ENCODE measurements around the gene GGT7.
"Not testable (repeated sequence)": the region's sequence is repeated elsewhere in the genome, so short reads cannot be mapped to it uniquely, and the experiment has no call there.

GGT7 gene

GRCh38 chr20:34817801-34818200 lies 54.9 kb downstream of the GGT7 start:
- TF ChIP-seq, protein P1, sequence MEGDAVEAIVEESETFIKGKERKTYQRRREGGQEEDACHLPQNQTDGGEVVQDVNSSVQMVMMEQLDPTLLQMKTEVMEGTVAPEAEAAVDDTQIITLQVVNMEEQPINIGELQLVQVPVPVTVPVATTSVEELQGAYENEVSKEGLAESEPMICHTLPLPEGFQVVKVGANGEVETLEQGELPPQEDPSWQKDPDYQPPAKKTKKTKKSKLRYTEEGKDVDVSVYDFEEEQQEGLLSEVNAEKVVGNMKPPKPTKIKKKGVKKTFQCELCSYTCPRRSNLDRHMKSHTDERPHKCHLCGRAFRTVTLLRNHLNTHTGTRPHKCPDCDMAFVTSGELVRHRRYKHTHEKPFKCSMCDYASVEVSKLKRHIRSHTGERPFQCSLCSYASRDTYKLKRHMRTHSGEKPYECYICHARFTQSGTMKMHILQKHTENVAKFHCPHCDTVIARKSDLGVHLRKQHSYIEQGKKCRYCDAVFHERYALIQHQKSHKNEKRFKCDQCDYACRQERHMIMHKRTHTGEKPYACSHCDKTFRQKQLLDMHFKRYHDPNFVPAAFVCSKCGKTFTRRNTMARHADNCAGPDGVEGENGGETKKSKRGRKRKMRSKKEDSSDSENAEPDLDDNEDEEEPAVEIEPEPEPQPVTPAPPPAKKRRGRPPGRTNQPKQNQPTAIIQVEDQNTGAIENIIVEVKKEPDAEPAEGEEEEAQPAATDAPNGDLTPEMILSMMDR (IDR thresholded peaks at IDR 0.05), result no peak
- H3K27ac ChIP-seq, result no peak overlapping the region
- peaks cover 3% of the 10 kb centered on the region for H3K4me1 ChIP-seq
- no peaks in the 10 kb centered on the region for H3K36me3 ChIP-seq (ENCODE audit: control insufficient read depth, insufficient read depth, low read length)
- peaks cover 64% of the 10 kb centered on the region for H3K79me2 ChIP-seq
- H3K9me3 ChIP-seq (ENCODE audit: control insufficient read depth, low read length), result no peaks in the 10 kb centered on the region
- no peak overlapping the region for H3K9ac ChIP-seq
- H3K4me3 ChIP-seq (ENCODE audit: low read depth, low read length), result no peak overlapping the region
- H2AFZ ChIP-seq, result no peak overlapping the region
- H3K27me3 ChIP-seq (ENCODE audit: control insufficient read depth, insufficient read depth, low read length), result no peaks in the 10 kb centered on the region
- H3K4me2 ChIP-seq (ENCODE audit: low read length), result no peak overlapping the region

GRCh38 chr20:34817072-34817471 lies 55.6 kb downstream of the GGT7 start:
- TF ChIP-seq, protein P1 (IDR thresholded peaks at IDR 0.05), result no peak
- H3K27ac ChIP-seq, result no peak overlapping the region
- peaks cover 62% of the 10 kb centered on the region for H3K79me2 ChIP-seq
- H3K9ac ChIP-seq, result no peak overlapping the region
- H3K4me1 ChIP-seq, result peaks cover 3% of the 10 kb centered on the region
- H2AFZ ChIP-seq, result no peak overlapping the region
- H3K27me3 ChIP-seq (ENCODE audit: control insufficient read depth, insufficient read depth, low read length), result no peaks in the 10 kb centered on the region
- no peak overlapping the region for H3K4me3 ChIP-seq (ENCODE audit: low read depth, low read length)
- H3K9me3 ChIP-seq (ENCODE audit: control insufficient read depth, low read length), result no peaks in the 10 kb centered on the region
- no peaks in the 10 kb centered on the region for H3K36me3 ChIP-seq (ENCODE audit: control insufficient read depth, insufficient read depth, low read length)
- no peak overlapping the region for H3K4me2 ChIP-seq (ENCODE audit: low read length)

DNA sequence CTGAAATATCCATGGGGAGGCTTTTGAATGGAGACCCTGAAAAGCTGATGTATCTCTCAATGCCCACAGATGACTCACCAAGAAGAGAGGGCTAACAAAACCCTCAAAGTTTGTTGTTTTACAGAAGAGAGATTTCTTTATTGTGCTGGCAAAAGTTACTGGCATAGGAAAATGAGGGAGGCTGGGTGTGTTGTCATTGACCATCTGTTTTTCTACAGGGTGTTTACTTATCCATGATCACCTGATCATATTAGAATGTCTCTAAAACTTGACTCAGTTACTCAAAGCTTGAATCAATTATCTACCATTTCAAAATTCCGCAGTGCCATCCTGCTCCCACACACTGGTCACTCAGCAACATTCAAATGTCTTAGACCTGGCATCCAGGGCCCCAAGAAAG lies 57.0 kb downstream of the GGT7 start:
- Histone ChIP-seq H3K27me3 (ENCODE audit: control insufficient read depth, insufficient read depth, low read length) (no peaks in the 10 kb centered on the region), H2AFZ (no peak overlapping the region), H3K9me3 (ENCODE audit: control insufficient read depth, low read length) (no peaks in the 10 kb centered on the region), H3K79me2 (peaks cover 59% of the 10 kb centered on the region), H3K4me3 (ENCODE audit: low read depth, low read length) (no peak overlapping the region), H3K9ac (no peak overlapping the region), H3K27ac (no peak overlapping the region), H3K36me3 (ENCODE audit: control insufficient read depth, insufficient read depth, low read length) (no peaks in the 10 kb centered on the region), H3K4me1 (peaks cover 3% of the 10 kb centered on the region), H3K4me2 (ENCODE audit: low read length) (no peak overlapping the region)
- TF ChIP-seq, protein P1 (IDR thresholded peaks at IDR 0.05), result no peak

DNA sequence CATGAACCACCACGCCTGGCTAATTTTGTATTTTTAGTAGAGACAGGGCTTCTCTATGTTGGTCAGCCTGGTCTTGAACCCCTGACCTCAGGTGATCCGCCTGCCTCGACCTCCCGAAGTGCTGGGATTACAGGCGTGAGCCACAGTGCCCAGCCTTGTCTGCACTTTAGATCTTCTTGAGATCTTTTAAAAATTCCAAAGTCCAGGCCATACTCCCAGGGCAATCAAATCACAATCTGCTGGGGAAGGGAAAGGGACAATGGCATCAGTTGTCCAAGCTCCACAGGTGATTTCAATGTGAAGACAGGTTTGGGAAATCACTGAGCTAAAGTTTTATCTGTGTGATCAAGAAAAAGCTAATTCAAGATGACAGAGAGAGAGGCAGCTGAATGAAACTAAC lies 64.1 kb downstream of the GGT7 start:
- H3K36me3 ChIP-seq (ENCODE audit: control insufficient read depth, insufficient read depth, low read length), result no peaks in the 10 kb centered on the region
- H3K27ac ChIP-seq, result no peak overlapping the region
- H3K4me1 ChIP-seq, result no peaks in the 10 kb centered on the region

GRCh38 chr20:34807944-34808465 lies 64.7 kb downstream of the GGT7 start:
- H3K79me2 ChIP-seq, result peaks cover 46% of the 10 kb centered on the region
- not testable (repeated sequence) for H3K4me1 ChIP-seq; H3K27ac ChIP-seq; H3K9me3 ChIP-seq (ENCODE audit: control insufficient read depth, low read length); H2AFZ ChIP-seq; H3K4me2 ChIP-seq (ENCODE audit: low read length); H3K27me3 ChIP-seq (ENCODE audit: control insufficient read depth, insufficient read depth, low read length); H3K36me3 ChIP-seq (ENCODE audit: control insufficient read depth, insufficient read depth, low read length); H3K9ac ChIP-seq; H3K4me3 ChIP-seq (ENCODE audit: low read depth, low read length)

More for the DNA sequence above, 64.1 kb downstream of the GGT7 start:
- H3K4me2 ChIP-seq (ENCODE audit: low read length), result no peak overlapping the region
- no peaks in the 10 kb centered on the region for H3K27me3 ChIP-seq (ENCODE audit: control insufficient read depth, insufficient read depth, low read length)
- TF ChIP-seq, protein P1 (IDR thresholded peaks at IDR 0.05), result no peak
- H2AFZ ChIP-seq, result no peak overlapping the region
- no peaks in the 10 kb centered on the region for H3K9me3 ChIP-seq (ENCODE audit: control insufficient read depth, low read length)
- peaks cover 47% of the 10 kb centered on the region for H3K79me2 ChIP-seq
- no peak overlapping the region for H3K4me3 ChIP-seq (ENCODE audit: low read depth, low read length)
- no peak overlapping the region for H3K9ac ChIP-seq
